ENCODE measurements around the gene PHF2. TPM values are rescaled to one million over a fixed set of nuclear protein-coding genes. Genes with fewer than 3 reads are reported as not detected.

PHF2 gene
- total and polyA plus RNA-seq, 7 donors = 10.9 to 31.9 (median 21.4) TPM

DNA sequence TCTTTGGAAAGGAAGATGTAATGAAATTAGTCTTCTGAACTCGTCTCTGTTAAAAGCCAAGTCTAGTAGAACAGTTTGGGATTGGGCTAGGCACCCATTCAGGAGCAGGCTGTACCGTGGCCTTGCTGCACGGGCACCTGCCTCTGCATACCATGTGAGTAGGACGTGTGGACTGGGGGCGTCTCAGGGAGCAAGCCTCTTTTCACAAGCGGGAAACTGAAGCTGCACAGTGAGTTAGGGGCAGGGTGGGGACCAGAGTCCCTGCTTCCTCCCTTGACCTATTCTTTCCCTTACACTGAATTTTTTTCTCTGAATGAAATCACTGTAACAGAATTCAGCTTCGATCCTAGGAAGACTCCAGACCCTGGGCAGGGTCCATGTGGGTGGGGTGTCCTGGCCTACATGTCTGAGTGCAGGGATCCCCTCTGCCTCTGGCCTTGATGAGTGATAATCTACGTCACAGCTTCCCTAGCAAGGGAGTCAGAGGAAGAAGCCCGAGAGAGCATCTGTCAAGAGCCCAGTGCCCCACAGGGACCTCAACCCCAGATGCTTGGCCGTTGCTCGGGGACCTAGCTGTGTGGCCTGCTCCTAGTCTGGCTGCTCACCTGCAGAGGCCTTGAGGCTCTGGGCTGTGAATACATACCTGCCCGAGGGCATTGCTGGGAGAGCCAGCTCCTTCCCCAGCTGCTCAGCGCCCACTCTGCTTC is 15.1 kb downstream of the PHF2 start:
- Histone ChIP-seq H3K27me3 (no peaks in the 10 kb centered on the region), H3K9me3 (no peaks in the 10 kb centered on the region), H3K4me1 (peaks cover 0 to 77% (median 51%) of the 10 kb centered on the region in 4 donors), H3K4me3 (no peak overlapping the region), H3K27ac (no peak overlapping the region), H3K36me3 (no peaks in the 10 kb centered on the region)
- TF ChIP-seq POLR2AphosphoS5 (IDR thresholded peaks at IDR 0.05) (no peak), EP300 (IDR thresholded peaks at IDR 0.05) (no peak), POLR2A (IDR thresholded peaks at IDR 0.05) (no peak)
- TF ChIP-seq, protein P1, sequence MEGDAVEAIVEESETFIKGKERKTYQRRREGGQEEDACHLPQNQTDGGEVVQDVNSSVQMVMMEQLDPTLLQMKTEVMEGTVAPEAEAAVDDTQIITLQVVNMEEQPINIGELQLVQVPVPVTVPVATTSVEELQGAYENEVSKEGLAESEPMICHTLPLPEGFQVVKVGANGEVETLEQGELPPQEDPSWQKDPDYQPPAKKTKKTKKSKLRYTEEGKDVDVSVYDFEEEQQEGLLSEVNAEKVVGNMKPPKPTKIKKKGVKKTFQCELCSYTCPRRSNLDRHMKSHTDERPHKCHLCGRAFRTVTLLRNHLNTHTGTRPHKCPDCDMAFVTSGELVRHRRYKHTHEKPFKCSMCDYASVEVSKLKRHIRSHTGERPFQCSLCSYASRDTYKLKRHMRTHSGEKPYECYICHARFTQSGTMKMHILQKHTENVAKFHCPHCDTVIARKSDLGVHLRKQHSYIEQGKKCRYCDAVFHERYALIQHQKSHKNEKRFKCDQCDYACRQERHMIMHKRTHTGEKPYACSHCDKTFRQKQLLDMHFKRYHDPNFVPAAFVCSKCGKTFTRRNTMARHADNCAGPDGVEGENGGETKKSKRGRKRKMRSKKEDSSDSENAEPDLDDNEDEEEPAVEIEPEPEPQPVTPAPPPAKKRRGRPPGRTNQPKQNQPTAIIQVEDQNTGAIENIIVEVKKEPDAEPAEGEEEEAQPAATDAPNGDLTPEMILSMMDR (IDR thresholded peaks at IDR 0.05) = no peak
- DNase-seq = no peak
- intact Hi-C loops (cut with DNase I) = no loop called here
- WGBS, 2 donors = 84 to 89% methylated on average over 13 of the region's 13 CpGs

DNA sequence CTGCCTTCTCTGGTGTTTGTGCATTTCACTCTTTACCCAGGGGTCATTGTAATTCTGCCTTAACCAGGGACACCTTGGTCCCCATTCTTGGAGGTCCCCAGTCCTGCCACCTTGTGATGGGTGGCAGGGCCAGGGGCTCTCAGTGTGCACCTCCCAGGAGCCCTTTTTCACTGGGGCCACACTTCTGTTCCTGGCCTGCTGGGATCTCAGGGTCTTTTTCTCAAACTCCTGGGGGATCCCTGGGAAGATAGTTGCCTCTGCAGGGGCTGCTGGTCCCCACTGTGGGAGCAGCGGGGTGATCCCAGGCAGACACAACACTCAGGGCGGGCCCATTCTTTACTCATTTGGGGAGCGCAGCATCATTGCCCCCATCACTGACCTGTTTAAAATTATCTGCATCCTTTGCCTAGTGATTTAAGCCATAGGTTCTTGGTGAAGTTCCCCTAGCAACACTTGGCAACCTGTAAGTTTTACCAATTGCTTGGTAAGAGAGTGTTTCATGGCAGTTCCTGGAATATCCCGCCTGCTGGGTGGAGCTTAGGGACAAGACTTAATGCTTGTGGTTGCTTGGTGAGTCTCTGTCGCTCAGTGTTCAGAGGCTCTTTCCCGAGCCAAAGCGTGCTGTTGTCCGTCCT is 15.7 kb downstream of the PHF2 start:
- H3K36me3 ChIP-seq = no peaks in the 10 kb centered on the region
- H3K4me3 ChIP-seq = no peak overlapping the region
- peaks cover 0 to 73% (median 49%) of the 10 kb centered on the region in 4 donors for H3K4me1 ChIP-seq
- no peak for TF ChIP-seq POLR2AphosphoS5 (IDR thresholded peaks at IDR 0.05)
- TF ChIP-seq, protein P1 (IDR thresholded peaks at IDR 0.05) = no peak
- no peaks in the 10 kb centered on the region for H3K27me3 ChIP-seq
- WGBS, 2 donors = 93 to 94% methylated on average over 8 of the region's 8 CpGs
- DNase-seq = no peak
- intact Hi-C loops (cut with DNase I) = no loop called here
- no peaks in the 10 kb centered on the region for H3K9me3 ChIP-seq
- no peak overlapping the region for H3K27ac ChIP-seq

DNA sequence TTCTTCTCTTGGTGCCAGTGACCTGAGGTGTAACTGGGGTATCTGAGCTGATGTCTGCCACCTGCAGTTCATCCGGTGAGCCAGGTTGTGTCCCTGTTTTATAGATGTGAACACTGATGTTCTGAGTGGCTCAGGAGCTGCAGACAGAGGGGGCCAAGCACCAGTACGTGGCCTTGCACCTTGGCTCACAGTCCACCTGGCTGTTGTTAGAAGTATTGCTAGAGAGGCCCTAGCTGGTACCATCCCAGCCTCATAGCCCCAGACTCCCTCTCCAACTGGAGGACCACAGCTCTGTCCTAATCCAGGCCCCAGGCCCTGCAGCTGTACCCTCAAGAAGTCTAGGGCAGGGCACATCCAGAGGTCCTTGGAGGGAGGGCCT is 16.2 kb downstream of the PHF2 start:
- no peak overlapping the region for H3K4me3 ChIP-seq
- intact Hi-C loops (cut with DNase I) = no loop called here
- H3K27ac ChIP-seq = no peak overlapping the region
- H3K9me3 ChIP-seq = no peaks in the 10 kb centered on the region
- TF ChIP-seq POLR2AphosphoS5 (IDR thresholded peaks at IDR 0.05) (no peak), EP300 (IDR thresholded peaks at IDR 0.05) (no peak), POLR2A (IDR thresholded peaks at IDR 0.05) (no peak)
- TF ChIP-seq, protein P1 (IDR thresholded peaks at IDR 0.05) = no peak
- 39 to 76% methylated on average over 2 of the region's 2 CpGs for WGBS, 2 donors
- no peaks in the 10 kb centered on the region for H3K27me3 ChIP-seq
- no peak for DNase-seq
- no peaks in the 10 kb centered on the region for H3K36me3 ChIP-seq
- H3K4me1 ChIP-seq = peaks cover 0 to 71% (median 49%) of the 10 kb centered on the region in 4 donors

DNA sequence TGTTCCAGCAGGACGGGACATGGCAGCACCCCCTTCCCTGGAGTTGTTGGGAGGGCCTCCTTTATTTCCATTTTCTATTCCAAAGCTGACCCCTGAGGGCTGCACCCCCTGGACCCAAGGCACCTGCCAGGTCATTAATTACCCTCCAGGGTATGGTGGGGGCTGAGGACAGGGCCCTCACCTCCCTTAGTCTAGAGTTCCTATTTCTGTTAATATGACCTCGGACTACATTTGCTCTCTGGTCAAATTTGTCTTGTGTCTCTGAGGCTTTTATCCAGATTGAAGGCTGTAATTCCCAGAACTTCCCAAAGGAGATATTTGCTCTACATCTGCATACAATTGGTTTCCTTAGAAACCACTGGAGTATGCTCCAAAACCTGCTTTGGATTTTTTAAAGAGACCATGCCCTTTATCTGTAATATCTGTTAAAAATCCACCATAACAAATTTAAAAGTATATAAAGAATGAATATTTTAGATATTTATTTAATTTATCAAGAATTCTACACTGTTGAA is 16.8 kb downstream of the PHF2 start:
- TF ChIP-seq, protein P1 (IDR thresholded peaks at IDR 0.05) = no peak
- TF ChIP-seq EP300 (IDR thresholded peaks at IDR 0.05) (no peak), POLR2A (IDR thresholded peaks at IDR 0.05) (no peak), POLR2AphosphoS5 (IDR thresholded peaks at IDR 0.05) (no peak)
- no peaks in the 10 kb centered on the region for H3K36me3 ChIP-seq
- 58 to 76% methylated on average over 2 of the region's 2 CpGs for WGBS, 2 donors
- no peak overlapping the region for H3K4me3 ChIP-seq
- no peaks in the 10 kb centered on the region for H3K27me3 ChIP-seq
- intact Hi-C loops (cut with DNase I) = no loop called here
- H3K27ac ChIP-seq = no peak overlapping the region
- no peak for DNase-seq
- H3K9me3 ChIP-seq = no peaks in the 10 kb centered on the region
- H3K4me1 ChIP-seq = peaks cover 0 to 69% (median 51%) of the 10 kb centered on the region in 4 donors

Measured in sigmoid colon (tissue), 7 donors.